22Rv1 (cell line): ENCODE data around the gene KLHL25.

ENCODE experiments used
- CTCF ChIP-seq: fragments of 450-650 bp; IDR thresholded peaks from 2 replicates; pipeline ENCODE4 v1.5.1; 2017; ENCODE audit warnings: mild to moderate bottlenecking
- ZFX ChIP-seq: fragments of 450-650 bp; IDR thresholded peaks from 2 replicates; pipeline ENCODE4 v1.6.1; 2017; ENCODE audit warnings: antibody characterized with exemption, borderline replicate concordance

GRCh38 chr15:85839643-85840042 lies 44.9 kb upstream of the KLHL25 start:
- TF ChIP-seq CTCF = no peak
- TF ChIP-seq ZFX = no peak
